ENCODE results near the gene SKP2.

Gene SKP2

GRCh38 chr5:36200513-36200912, 48.6 kb downstream of the SKP2 start:
- H3K27me3 ChIP-seq (ENCODE audit: insufficient read depth, low read length) = no peaks in the 10 kb centered on the region
- TF ChIP-seq CTCF (IDR thresholded peaks at IDR 0.05; ENCODE audit: low read length) = no peak
- TF ChIP-seq EZH2 (IDR thresholded peaks at IDR 0.05; ENCODE audit: borderline replicate concordance, low read length) = no peak
- no peak overlapping the region for H2AFZ ChIP-seq (ENCODE audit: low read length)
- H3K27ac ChIP-seq (ENCODE audit: low read depth, low read length, poor library complexity, severe bottlenecking) = no peak overlapping the region
- H3K4me3 ChIP-seq (ENCODE audit: low read depth, low read length, poor library complexity, severe bottlenecking) = no peak overlapping the region
- no peaks in the 10 kb centered on the region for H3K4me1 ChIP-seq (ENCODE audit: insufficient read depth, low read length, severe bottlenecking)
- H4K20me1 ChIP-seq (ENCODE audit: insufficient read depth, low read length) = no peaks in the 10 kb centered on the region
- H3K36me3 ChIP-seq (ENCODE audit: insufficient read depth, low read length) = peaks cover 24% of the 10 kb centered on the region; the same call in 1 of the 2 replicates
- H3K9me2 ChIP-seq (ENCODE audit: low read depth, low read length) = no peaks in the 10 kb centered on the region
- H3F3A ChIP-seq (ENCODE audit: insufficient read depth, low read length) = no peaks in the 10 kb centered on the region
- H3K9me3 ChIP-seq (ENCODE audit: low read length) = no peaks in the 10 kb centered on the region
- no peak overlapping the region for H3K9ac ChIP-seq (ENCODE audit: low read length)
- H3K4me2 ChIP-seq (ENCODE audit: low read length) = no peak overlapping the region
- no peaks in the 10 kb centered on the region for H3K79me2 ChIP-seq (ENCODE audit: insufficient read depth, low read length)

GRCh38 chr5:36202521-36202961, 50.6 kb downstream of the SKP2 start:
- Histone ChIP-seq H2AFZ (ENCODE audit: low read length) (no peak overlapping the region), H3K9me2 (ENCODE audit: low read depth, low read length) (no peaks in the 10 kb centered on the region), H3K9ac (ENCODE audit: low read length) (no peak overlapping the region), H3K27ac (ENCODE audit: low read depth, low read length, poor library complexity, severe bottlenecking) (no peak overlapping the region), H3K27me3 (ENCODE audit: insufficient read depth, low read length) (no peaks in the 10 kb centered on the region), H3K79me2 (ENCODE audit: insufficient read depth, low read length) (no peaks in the 10 kb centered on the region), H3K9me3 (ENCODE audit: low read length) (no peaks in the 10 kb centered on the region), H3F3A (ENCODE audit: insufficient read depth, low read length) (no peaks in the 10 kb centered on the region), H3K4me2 (ENCODE audit: low read length) (no peak overlapping the region), H4K20me1 (ENCODE audit: insufficient read depth, low read length) (no peaks in the 10 kb centered on the region), H3K4me3 (ENCODE audit: low read depth, low read length, poor library complexity, severe bottlenecking) (no peak overlapping the region), H3K36me3 (ENCODE audit: insufficient read depth, low read length) (peaks cover 14% of the 10 kb centered on the region), H3K4me1 (ENCODE audit: insufficient read depth, low read length, severe bottlenecking) (no peaks in the 10 kb centered on the region)
- TF ChIP-seq CTCF (IDR thresholded peaks at IDR 0.05; ENCODE audit: low read length) (no peak), EZH2 (IDR thresholded peaks at IDR 0.05; ENCODE audit: borderline replicate concordance, low read length) (no peak)

- H3K27me3 ChIP-seq (ENCODE audit: insufficient read depth, low read length) = no peaks in the 10 kb centered on the region
- no peak overlapping the region for H3K27ac ChIP-seq (ENCODE audit: low read depth, low read length, poor library complexity, severe bottlenecking)
- H3K9me2 ChIP-seq (ENCODE audit: low read depth, low read length) = no peaks in the 10 kb centered on the region
- H3K4me2 ChIP-seq (ENCODE audit: low read length) = no peak overlapping the region
- H3F3A ChIP-seq (ENCODE audit: insufficient read depth, low read length) = no peaks in the 10 kb centered on the region
- H4K20me1 ChIP-seq (ENCODE audit: insufficient read depth, low read length) = no peaks in the 10 kb centered on the region
- TF ChIP-seq EZH2 (IDR thresholded peaks at IDR 0.05; ENCODE audit: borderline replicate concordance, low read length) (no peak), CTCF (IDR thresholded peaks at IDR 0.05; ENCODE audit: low read length) (no peak)
- no peaks in the 10 kb centered on the region for H3K4me1 ChIP-seq (ENCODE audit: insufficient read depth, low read length, severe bottlenecking)
- no peaks in the 10 kb centered on the region for H3K79me2 ChIP-seq (ENCODE audit: insufficient read depth, low read length)
- no peak overlapping the region for H3K9ac ChIP-seq (ENCODE audit: low read length)
- no peak overlapping the region for H3K4me3 ChIP-seq (ENCODE audit: low read depth, low read length, poor library complexity, severe bottlenecking)
- H3K9me3 ChIP-seq (ENCODE audit: low read length) = no peaks in the 10 kb centered on the region
- H3K36me3 ChIP-seq (ENCODE audit: insufficient read depth, low read length) = peaks cover 5% of the 10 kb centered on the region; the same call in 1 of the 2 replicates
- H2AFZ ChIP-seq (ENCODE audit: low read length) = no peak overlapping the region
Measured at GRCh38 chr5:36205329-36205728, 53.4 kb downstream of the SKP2 start.

Data from OCI-LY1 (cell line).